HG03439 (cell line): ENCODE results near the gene NCOA7.
"Not testable (repeated sequence)": the region's sequence is repeated elsewhere in the genome, so short reads cannot be mapped to it uniquely, and the experiment has no call there.

Source experiments
- ATAC-seq: cut with Tn5 transposase; IDR thresholded peaks from one replicate; pipeline ENCODE4 v1.9.1; 2021; ENCODE audit warnings: mild to moderate bottlenecking, moderate library complexity; ENCODE audit not compliant: unreplicated experiment

NCOA7 gene

DNA sequence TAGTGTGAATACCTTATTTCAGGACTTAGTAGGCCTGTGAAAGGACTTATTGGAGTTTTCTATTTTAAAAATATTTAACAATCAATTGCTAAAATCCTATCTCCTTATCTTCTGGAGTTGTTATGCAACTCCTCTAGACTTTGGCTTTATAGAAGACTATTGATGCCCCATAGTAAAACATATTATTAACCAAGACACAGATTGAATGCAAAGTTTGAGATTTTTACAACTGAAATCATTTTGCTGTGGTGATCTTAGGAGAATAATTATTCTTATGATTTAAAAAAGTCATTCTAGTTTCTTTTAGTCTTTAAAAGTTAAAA lies 36.9 kb upstream of the NCOA7 start:
- ATAC-seq = no peak

DNA sequence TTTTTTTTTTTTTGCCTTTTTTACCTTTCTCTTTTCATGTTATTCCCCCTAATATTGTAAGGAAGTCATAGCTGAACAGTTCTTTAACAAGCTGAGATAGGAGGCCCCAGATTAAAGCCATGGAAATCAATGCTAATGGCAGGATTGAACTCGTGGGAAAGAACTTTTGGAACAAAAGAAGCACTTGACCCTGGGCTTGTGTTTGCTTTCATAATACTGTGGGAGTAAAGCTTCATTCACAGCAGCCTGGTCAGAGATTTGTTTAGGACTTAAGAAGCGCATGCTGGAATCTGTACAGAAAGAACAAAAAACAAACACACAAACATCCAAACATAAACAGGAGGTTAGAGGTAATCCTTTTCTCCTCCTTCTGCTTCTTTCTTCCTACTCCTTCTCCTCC lies 36.2 kb upstream of the NCOA7 start:
- ATAC-seq = no peak

- ATAC-seq = no peak
Observed at GRCh38 chr6:125759184-125759902, 31.4 kb upstream of the NCOA7 start.

- ATAC-seq = no peak
Observed at GRCh38 chr6:125759959-125760457, 30.8 kb upstream of the NCOA7 start.

DNA sequence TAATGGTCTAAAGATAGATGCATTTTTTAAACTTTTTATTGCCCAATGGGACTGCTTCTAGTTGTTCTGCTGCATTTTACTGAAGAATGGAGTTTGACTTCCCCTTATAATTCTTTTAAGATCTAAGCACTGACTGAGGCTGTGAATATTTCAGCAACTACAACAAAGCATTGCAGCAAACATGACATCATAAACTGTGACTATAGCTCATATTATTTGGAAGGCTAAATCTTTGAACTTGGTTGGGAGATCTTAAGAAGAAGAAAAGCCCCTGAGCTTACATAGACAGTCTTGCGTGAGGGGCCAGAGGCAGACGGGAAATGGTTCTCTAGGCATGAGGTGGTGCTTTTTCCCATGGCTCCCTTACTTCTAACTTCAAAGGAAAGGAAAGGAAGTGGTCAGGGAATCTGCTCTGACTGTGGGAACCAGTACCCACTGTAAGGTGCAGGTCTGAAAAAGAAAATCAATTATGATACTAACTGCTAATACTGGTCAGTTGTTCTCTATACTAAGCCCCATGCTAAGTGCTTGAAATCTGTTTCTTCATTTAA lies 26.6 kb upstream of the NCOA7 start:
- no peak for ATAC-seq

- no peak for ATAC-seq
Observed at GRCh38 chr6:125765944-125766343, 24.8 kb upstream of the NCOA7 start.

DNA sequence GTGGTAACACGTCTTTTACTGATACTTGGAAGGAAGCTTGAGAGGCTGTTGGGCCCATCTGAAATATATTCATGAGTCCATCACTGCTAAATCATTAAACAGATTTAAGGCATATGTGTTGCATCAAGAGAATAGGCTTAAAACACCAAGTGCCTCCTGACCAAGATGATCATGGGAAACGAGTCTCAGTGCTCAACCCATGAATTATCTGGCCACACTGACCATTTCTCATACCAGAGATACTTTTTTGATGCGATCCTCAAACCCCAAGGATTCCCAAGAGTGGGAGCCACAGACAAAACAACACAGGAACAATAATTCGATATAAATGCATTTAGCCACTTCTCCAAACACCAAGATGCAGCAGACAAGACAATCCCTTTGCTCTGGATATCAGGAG lies 24.1 kb upstream of the NCOA7 start:
- no peak for ATAC-seq

DNA sequence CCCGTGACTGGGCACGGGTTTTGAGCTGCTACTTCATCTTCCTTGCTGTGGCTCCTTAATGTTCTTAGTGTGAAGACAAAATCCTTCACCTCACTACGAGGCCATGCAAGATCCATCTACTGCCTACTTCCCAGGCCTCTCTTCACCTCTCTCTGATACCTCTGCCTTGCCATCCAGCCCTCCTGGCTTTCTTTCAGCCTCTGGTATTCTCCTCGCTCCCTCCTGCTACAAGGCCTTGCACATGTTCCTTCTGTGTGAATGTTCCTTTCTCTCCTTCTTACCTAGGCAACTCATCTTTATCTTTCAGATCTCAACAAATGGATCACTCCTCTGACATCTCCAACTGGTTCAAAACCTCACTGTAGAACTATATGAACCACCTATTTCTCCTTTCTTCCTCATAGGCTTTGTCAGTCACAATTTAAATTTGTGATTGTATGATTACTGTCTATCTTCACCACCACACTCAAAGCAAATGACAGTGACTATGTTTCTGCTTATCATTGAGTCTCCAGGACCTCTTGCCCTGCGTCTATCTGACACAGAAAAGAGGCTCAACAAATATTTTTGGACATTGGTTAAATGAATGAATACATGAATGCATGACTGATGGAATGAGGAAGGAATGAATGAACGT lies 21.5 kb upstream of the NCOA7 start:
- no peak for ATAC-seq

GRCh38 chr6:125773387-125774341 lies 17.1 kb upstream of the NCOA7 start:
- no peak for ATAC-seq

DNA sequence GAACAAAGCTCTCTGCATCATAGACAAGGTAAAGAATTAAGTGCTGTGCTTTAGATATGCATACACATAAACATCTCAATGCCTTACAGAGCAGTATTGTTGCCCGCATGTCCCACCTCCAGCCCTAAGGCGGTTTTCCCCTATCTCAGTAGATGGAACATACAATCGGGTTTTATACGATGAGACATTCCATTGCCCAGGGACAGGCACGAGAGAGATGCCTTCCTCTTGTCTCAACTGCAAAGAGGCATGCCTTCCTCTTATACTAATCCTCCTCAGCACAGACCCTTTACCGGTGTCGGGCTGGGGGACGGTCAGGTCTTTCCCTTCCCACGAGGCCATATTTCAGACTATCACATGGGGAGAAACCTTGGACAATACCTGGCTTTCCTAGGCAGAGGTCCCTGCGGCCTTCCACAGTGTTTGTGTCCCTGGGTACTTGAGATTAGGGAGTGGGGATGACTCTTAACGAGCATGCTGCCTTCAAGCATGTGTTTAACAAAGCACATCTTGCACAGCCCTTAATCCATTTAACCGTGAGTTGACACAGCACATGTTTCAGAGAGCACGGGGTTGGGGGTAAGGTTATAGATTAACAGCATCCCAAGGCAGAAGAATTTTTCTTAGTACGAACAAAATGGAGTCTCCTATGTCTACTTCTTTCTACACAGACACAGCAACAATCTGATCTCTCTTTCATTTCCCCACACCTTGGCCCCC lies 14.5 kb upstream of the NCOA7 start:
- not testable (repeated sequence) for ATAC-seq

- peak; percentile 82 for ATAC-seq
Observed at GRCh38 chr6:125779924-125780539, 10.7 kb upstream of the NCOA7 start.

GRCh38 chr6:125780540-125781313 lies 10.0 kb upstream of the NCOA7 start:
- peak; percentile 77 for ATAC-seq

DNA sequence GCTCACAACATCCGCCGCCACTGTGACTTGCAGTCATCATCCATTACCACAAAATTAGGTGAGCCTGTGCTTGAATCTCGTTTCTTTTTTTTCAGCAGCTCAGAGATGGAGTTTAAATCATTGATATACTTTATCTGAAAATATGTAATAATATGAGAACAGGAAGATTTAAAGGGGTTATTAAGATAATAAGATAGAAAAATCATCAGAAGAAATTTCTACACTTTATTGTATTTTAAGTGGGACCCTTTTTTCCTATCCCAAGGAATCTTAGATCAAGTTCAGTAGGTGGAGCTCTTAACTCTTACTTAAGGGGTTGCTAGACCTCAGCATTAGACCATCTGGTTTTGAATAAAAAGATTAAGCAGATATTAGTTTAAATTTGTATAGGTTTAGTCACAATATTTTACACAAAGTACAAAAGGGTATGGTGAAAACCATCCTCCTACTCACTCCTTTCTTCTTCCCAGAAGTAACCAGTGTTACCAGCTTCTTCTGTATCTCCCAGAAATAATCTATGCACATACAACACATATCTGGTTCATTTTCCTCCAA lies 9.4 kb upstream of the NCOA7 start:
- ATAC-seq = peak; percentile 38

- ATAC-seq = no peak
Observed at GRCh38 chr6:125784365-125784764, 6.4 kb upstream of the NCOA7 start.

DNA sequence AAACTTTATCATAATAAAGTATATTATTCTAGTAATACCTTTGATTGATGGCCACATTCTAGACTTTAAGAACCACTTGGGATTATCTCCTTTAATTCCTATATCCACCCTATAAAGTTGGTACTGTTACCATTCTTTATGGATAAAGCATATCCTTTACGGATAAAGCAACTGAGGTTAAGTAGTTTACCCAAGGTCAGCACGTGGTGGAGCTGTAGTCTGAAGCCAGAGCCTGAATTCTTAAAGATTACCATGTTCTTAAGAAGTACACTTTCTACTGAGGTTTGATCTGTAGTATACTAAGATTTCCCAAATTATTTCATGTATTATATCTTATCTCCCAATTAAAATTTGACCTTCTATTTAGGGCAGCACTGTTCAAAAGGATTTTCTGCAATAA lies 3.0 kb upstream of the NCOA7 start:
- ATAC-seq = no peak

DNA sequence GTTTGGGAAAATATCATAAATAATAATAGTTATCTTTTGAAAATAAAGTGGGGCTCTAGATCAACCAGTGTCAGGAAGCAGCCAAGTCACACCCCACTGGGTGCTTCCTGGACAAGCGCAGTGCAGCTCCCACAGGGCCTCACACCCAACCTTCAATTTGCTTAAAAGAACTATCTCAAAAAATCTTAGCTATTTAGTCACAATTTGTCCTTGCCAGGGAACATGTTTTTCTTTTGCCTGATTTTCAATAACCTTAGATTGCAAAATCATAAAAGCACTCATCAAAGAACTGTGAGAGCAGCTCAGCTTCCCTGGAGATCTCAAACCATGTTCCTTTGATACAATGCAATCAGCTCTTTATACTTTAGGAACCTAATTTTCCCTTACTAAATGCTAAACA lies 1.6 kb upstream of the NCOA7 start:
- no peak for ATAC-seq

GRCh38 chr6:125789576-125790357 lies 993 bp upstream of the NCOA7 start:
- ATAC-seq = peak; percentile 19

- ATAC-seq = peak; percentile 34
Observed at GRCh38 chr6:125791151-125791819, 525 bp downstream of the NCOA7 start.
